ENCODE data around the gene CCNT2. TPM values are rescaled to one million over a fixed set of nuclear protein-coding genes. Genes with fewer than 3 reads are reported as not detected.
A peak's percentile ranks its signal among the peaks of the same experiment; 100 is the strongest.

The CCNT2 gene
- total RNA-seq, 1 experiment from 2014 or later: 32.6 TPM

- H4K20me1 ChIP-seq (ENCODE audit: insufficient read depth): no peaks in the 10 kb centered on the region
- CTCF ChIA-PET: interaction anchor here (0.6 to 1.6 kb wide), 36 partner anchors 9 to 1396 kb away, joined by 3 to 33 read pairs (median 4); partner anchors contain the start of gene MCM6
- peak; percentile 85 for ATAC-seq
- TF ChIP-seq RAD21 (IDR thresholded peaks at IDR 0.05; ENCODE audit: low read depth) (peak; percentile 71), JUND (IDR thresholded peaks at IDR 0.05) (no peak), CTCF (IDR thresholded peaks at IDR 0.05 in 2 of 3, conservative IDR thresholded peaks at IDR 0.05 in 1 of 3; ENCODE audit: borderline replicate concordance in 1 of 3, insufficient read depth in 1 of 3, low read depth in 2 of 3, low read length in 2 of 3) (peak; percentile 31 to 65 (median 45); a peak in 4 of 6 replicates), REST (IDR thresholded peaks at IDR 0.05; ENCODE audit: low read depth) (no peak), SP1 (IDR thresholded peaks at IDR 0.05; ENCODE audit: low read depth) (no peak)
- POLR2A ChIA-PET: interaction anchor here (0.6 kb wide), 1 partner anchor 43 kb away, joined by 3 read pairs; no protein-coding TSS in a partner anchor
- no peak overlapping the region for H3K9ac ChIP-seq (ENCODE audit: low read length)
- H3K9me3 ChIP-seq (ENCODE audit: control insufficient read depth in 1 of 2, insufficient read depth in 1 of 2, low read depth in 1 of 2, low read length in 2 of 2): no peaks in the 10 kb centered on the region
- no TSS peak for BruUV-seq (replicated peaks)
- H3K9me2 ChIP-seq (ENCODE audit: insufficient read depth): no peaks in the 10 kb centered on the region
- H3K4me1 ChIP-seq (ENCODE audit: control insufficient read depth in 1 of 2, insufficient read depth in 2 of 2, low read length in 2 of 2): no peaks in the 10 kb centered on the region
- intact Hi-C loops (cut with micrococcal nuclease): loop anchor here (1.0 to 5.0 kb wide), 2 partner anchors 721 to 918 kb away; no protein-coding TSS in a partner anchor
- H2AFZ ChIP-seq (ENCODE audit: low read depth, low read length, poor library complexity, severe bottlenecking): peak overlapping the region; percentile 34
- no peaks in the 10 kb centered on the region for H3K36me3 ChIP-seq (ENCODE audit: control insufficient read depth in 1 of 2, insufficient read depth in 2 of 2, low read length in 2 of 2)
- H3K4me2 ChIP-seq (ENCODE audit: low read length): no peak overlapping the region
- no peak overlapping the region for H3K4me3 ChIP-seq (replicated peaks in 1 of 2; ENCODE audit: low read depth in 1 of 2, low read length in 2 of 2)
- RAD21 ChIA-PET (ENCODE audit: low non-redundant PET in 1 of 2, low total read pairs in 2 of 2, uncharacterized antibody in 2 of 2, unreplicated experiment in 2 of 2): interaction anchor here (0.5 to 1.1 kb wide), 5 partner anchors 150 to 1396 kb away, joined by 3 to 7 read pairs (median 4); no protein-coding TSS in a partner anchor
- peak; percentile 18 for DNase-seq (ENCODE audit: low read depth, low spot score)
- H3K27me3 ChIP-seq (ENCODE audit: insufficient read depth, low read length): peaks cover 21% of the 10 kb centered on the region; the same call in 1 of the 2 replicates
- no peaks in the 10 kb centered on the region for H3K79me2 ChIP-seq (ENCODE audit: insufficient read depth, low read length)
- no peak overlapping the region for H3K27ac ChIP-seq (ENCODE audit: low read depth, low read length)
Observed at GRCh38 chr2:134988994-134989605, 70.5 kb downstream of the CCNT2 start.
